ENCODE data around the gene MED8. TPM values are rescaled to one million over a fixed set of nuclear protein-coding genes. Genes with fewer than 3 reads are reported as not detected.
"Not testable (repeated sequence)": the region's sequence is repeated elsewhere in the genome, so short reads cannot be mapped to it uniquely, and the experiment has no call there.

MED8 gene
- total and polyA plus RNA-seq, 7 donors: 15.4 to 44.5 (median 18.2) TPM

DNA sequence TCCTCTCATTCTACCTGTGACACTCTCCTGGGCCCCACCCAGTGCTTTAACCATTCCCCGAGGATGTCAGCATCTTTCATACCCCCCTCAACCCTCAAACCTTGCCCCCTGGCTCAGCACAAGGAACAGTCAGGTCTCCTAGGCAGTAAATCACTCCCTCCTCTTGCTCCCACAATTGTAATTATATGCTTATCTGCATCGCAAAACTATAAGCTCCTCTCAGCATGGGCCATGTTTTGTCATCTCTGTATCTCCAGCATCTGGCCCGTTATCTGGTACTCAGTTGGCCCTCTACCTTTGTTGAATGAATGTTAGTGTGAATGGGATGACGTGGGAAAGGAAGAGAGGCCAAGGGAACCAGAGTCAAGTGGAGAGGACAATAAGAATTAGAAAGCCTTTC lies 19.0 kb downstream of the MED8 start:
- no peak overlapping the region for H3K27ac ChIP-seq
- ATAC-seq (no peak), DNase-seq (no peak)
- 80 to 93% (median 87%) methylated on average over 4 of the region's 4 CpGs for WGBS, 3 donors
- intact Hi-C loops (cut with DNase I): no loop called here
- peaks cover 3 to 12% of the 10 kb centered on the region in 2 donors for H3K36me3 ChIP-seq (ENCODE audit: insufficient read depth in 1 of 2, low read depth in 1 of 2)
- no peaks in the 10 kb centered on the region for H3K9me3 ChIP-seq
- H3K4me3 ChIP-seq: no peak overlapping the region
- no peaks in the 10 kb centered on the region for H3K27me3 ChIP-seq (ENCODE audit: insufficient read depth in 3 of 3, low read length in 2 of 3)
- H3K4me1 ChIP-seq: peaks cover 14% of the 10 kb centered on the region
- TF ChIP-seq, protein P1, sequence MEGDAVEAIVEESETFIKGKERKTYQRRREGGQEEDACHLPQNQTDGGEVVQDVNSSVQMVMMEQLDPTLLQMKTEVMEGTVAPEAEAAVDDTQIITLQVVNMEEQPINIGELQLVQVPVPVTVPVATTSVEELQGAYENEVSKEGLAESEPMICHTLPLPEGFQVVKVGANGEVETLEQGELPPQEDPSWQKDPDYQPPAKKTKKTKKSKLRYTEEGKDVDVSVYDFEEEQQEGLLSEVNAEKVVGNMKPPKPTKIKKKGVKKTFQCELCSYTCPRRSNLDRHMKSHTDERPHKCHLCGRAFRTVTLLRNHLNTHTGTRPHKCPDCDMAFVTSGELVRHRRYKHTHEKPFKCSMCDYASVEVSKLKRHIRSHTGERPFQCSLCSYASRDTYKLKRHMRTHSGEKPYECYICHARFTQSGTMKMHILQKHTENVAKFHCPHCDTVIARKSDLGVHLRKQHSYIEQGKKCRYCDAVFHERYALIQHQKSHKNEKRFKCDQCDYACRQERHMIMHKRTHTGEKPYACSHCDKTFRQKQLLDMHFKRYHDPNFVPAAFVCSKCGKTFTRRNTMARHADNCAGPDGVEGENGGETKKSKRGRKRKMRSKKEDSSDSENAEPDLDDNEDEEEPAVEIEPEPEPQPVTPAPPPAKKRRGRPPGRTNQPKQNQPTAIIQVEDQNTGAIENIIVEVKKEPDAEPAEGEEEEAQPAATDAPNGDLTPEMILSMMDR (IDR thresholded peaks at IDR 0.05): no peak

GRCh38 chr1:43369779-43370178 lies 19.8 kb downstream of the MED8 start:
- intact Hi-C loops (cut with DNase I): loop anchor here in 1 of 2 donors (5.0 kb wide), 1 partner anchor 142 kb away; no protein-coding TSS in a partner anchor
- WGBS, 3 donors: 94 to 99% (median 96%) methylated on average over 5 to 6 of the region's 6 CpGs
- not testable (repeated sequence) for DNase-seq; ATAC-seq; H3K27me3 ChIP-seq (ENCODE audit: insufficient read depth in 3 of 3, low read length in 2 of 3); H3K27ac ChIP-seq; H3K9me3 ChIP-seq; H3K4me3 ChIP-seq
- H3K4me1 ChIP-seq: peaks cover 14% of the 10 kb centered on the region
- peaks cover 2 to 14% of the 10 kb centered on the region in 2 donors for H3K36me3 ChIP-seq (ENCODE audit: insufficient read depth in 1 of 2, low read depth in 1 of 2)

GRCh38 chr1:43368646-43369020 lies 21.0 kb downstream of the MED8 start:
- Histone ChIP-seq H3K4me1 (peaks cover 14% of the 10 kb centered on the region), H3K36me3 (ENCODE audit: insufficient read depth in 1 of 2, low read depth in 1 of 2) (peaks cover 6 to 26% of the 10 kb centered on the region in 2 donors), H3K9me3 (no peaks in the 10 kb centered on the region), H3K27me3 (ENCODE audit: insufficient read depth in 3 of 3, low read length in 2 of 3) (no peaks in the 10 kb centered on the region), H3K4me3 (peak overlapping the region; percentile 81), H3K27ac (peak overlapping the region; percentile 94)
- no peak for DNase-seq
- TF ChIP-seq, protein P1 (IDR thresholded peaks at IDR 0.05): no peak
- no peak for ATAC-seq
- 21 to 25% (median 24%) methylated on average over 6 of the region's 6 CpGs for WGBS, 3 donors
- intact Hi-C loops (cut with DNase I): loop anchor here in 1 of 2 donors (5.0 kb wide), 1 partner anchor 141 kb away; no protein-coding TSS in a partner anchor

DNA sequence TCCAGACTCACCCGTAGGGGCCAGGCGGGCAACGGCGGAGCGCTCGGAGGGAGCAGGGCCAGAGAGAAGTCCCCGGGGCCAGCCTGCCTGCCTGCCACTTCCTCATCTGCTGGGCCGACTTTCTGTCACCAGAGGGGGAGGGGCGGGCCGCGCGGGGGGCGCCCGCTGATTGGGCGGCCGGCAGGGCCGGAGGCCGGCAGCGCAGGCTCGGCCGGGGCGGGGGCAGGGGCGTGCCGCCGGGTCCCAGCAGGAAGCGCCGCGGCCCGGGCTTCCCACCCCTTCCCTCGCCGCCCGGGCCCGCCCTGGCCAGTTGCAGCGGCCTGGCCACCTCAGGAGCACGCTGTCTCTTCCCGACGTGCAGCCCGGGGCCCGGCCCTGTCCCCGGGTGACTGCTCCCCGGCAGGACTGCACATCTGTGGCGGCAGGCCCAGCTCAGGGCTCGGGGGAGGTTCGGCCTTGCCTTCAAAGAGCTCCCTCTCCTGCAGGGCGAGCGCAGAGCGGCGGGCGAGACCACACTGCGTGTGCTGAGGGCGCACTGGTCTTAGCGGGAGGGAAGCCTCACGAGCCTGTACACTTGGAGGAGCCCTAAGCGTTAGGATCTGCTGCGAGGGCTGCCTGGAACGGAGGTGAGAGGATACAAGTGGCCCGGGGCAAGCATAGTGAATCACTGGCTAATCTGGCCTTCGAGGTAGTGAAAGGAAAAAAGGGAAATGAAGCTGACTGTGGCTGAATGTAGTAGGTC lies 21.5 kb downstream of the MED8 start, which contains the start of gene ELOVL1:
Gene ELOVL1, minus strand, starts transcription at position 108 of the 742 bp plus-strand sequence. CDS start 2,402 bp downstream, outside the sequence.
- Histone ChIP-seq H3K9me3 (no peaks in the 10 kb centered on the region), H3K27me3 (ENCODE audit: insufficient read depth in 3 of 3, low read length in 2 of 3) (no peaks in the 10 kb centered on the region), H3K36me3 (ENCODE audit: insufficient read depth in 1 of 2, low read depth in 1 of 2) (peaks cover 6 to 31% of the 10 kb centered on the region in 2 donors), H3K4me1 (peaks cover 14% of the 10 kb centered on the region), H3K4me3 (peak within 1 kb of the TSS; percentile 81), H3K27ac (peak within 1 kb of the TSS; percentile 94)
- DNase-seq (peak; percentile 94 to 96), ATAC-seq (peak; percentile 95 to 97 (median 95))
- intact Hi-C loops (cut with DNase I): loop anchor here in 1 of 2 donors (5.0 kb wide), 1 partner anchor 141 kb away; no protein-coding TSS in a partner anchor
- WGBS, 3 donors: 0 to 1% (median 0%) methylated on average over 31 to 58 of the region's 58 CpGs
- TF ChIP-seq, protein P1 (IDR thresholded peaks at IDR 0.05): peak; percentile 19

All from psoas muscle (tissue), 8 donors.